Naive B cell (primary cell): Measurements from ENCODE around the gene TMIGD2. TPM values are rescaled to one million over a fixed set of nuclear protein-coding genes. Genes with fewer than 3 reads are reported as not detected.
A peak's percentile ranks its signal among the peaks of the same experiment; 100 is the strongest.

Source experiments
- ATAC-seq, 2 donors: fragments of 150-1000 bp; cut with Tn5 transposase; 2 replicates each; pipeline ENCODE4 v1.10.0; 2021; ENCODE audit warnings: low read depth in 2 of 2, mild to moderate bottlenecking in 2 of 2, moderate library complexity in 2 of 2
- DNase-seq: peaks from one replicate; pipeline ENCODE4 v3.0.0; 2022
- H3K27ac Mint-ChIP-seq, 6 donors: one replicate each; pipeline ENCODE4 v1.8.0; 2020 to 2022; ENCODE audit warnings: mild to moderate bottlenecking in 6 of 6, mixed read lengths in 6 of 6, moderate library complexity in 5 of 6, inconsistent platforms in 2 of 6
- H3K27me3 Mint-ChIP-seq, 3 donors: one replicate each; pipeline ENCODE4 v1.8.0; 2021 to 2022; ENCODE audit warnings: mixed read lengths in 3 of 3, mild to moderate bottlenecking in 1 of 3
- H3K36me3 Mint-ChIP-seq, 2 donors: one replicate each; pipeline ENCODE4 v1.8.0; 2020 to 2022; ENCODE audit warnings: mixed read lengths in 2 of 2, inconsistent platforms in 1 of 2, mild to moderate bottlenecking in 1 of 2
- H3K4me1 Mint-ChIP-seq, 3 donors: one replicate each; pipeline ENCODE4 v1.8.0; 2020 to 2022; ENCODE audit warnings: mixed read lengths in 3 of 3, inconsistent platforms in 1 of 3, mild to moderate bottlenecking in 1 of 3, moderate library complexity in 1 of 3
- H3K4me3 Mint-ChIP-seq, 8 donors: one replicate each; pipeline ENCODE4 v1.8.0; 2020 to 2022; ENCODE audit warnings: mild to moderate bottlenecking in 8 of 8, mixed read lengths in 8 of 8, moderate library complexity in 8 of 8, inconsistent platforms in 2 of 8
- H3K9me3 Mint-ChIP-seq, 7 donors: one replicate each; pipeline ENCODE4 v1.8.0; 2020 to 2022; ENCODE audit warnings: mixed read lengths in 7 of 7, mild to moderate bottlenecking in 5 of 7, inconsistent platforms in 2 of 7, moderate library complexity in 1 of 7
- polyA plus RNA-seq, 6 donors: library from polyadenylated mRNA; unstranded; fragments of 300-500 nt; fragmentation: Illumina TruSeq; gene quantifications; one replicate each; pipeline ENCODE4 v1.2.3, GENCODE V29; 2021; ENCODE audit warnings: low read depth in 6 of 6

Gene TMIGD2
- polyA plus RNA-seq, 6 donors from 2014 or later = not detected

GRCh38 chr19:4322942-4323665, 20.9 kb upstream of the TMIGD2 start:
- peaks cover 0 to 33% (median 0%) of the 10 kb centered on the region in 3 donors for H3K27me3 Mint-ChIP-seq
- ATAC-seq (no peak), DNase-seq (no peak)
- peak overlapping the region in 1 of 6 donors; percentile 37 for H3K27ac Mint-ChIP-seq
- no peak overlapping the region for H3K4me3 Mint-ChIP-seq
- peaks cover 6 to 21% (median 12%) of the 10 kb centered on the region in 7 donors for H3K9me3 Mint-ChIP-seq
- peaks cover 18 to 36% (median 26%) of the 10 kb centered on the region in 3 donors for H3K4me1 Mint-ChIP-seq
- H3K36me3 Mint-ChIP-seq = no peaks in the 10 kb centered on the region

- no peak for DNase-seq
- peaks cover 0 to 10% (median 0%) of the 10 kb centered on the region in 3 donors for H3K27me3 Mint-ChIP-seq
- peaks cover 6 to 21% (median 10%) of the 10 kb centered on the region in 7 donors for H3K9me3 Mint-ChIP-seq
- H3K4me3 Mint-ChIP-seq = no peak overlapping the region
- H3K36me3 Mint-ChIP-seq = no peaks in the 10 kb centered on the region
- no peak for ATAC-seq
- H3K4me1 Mint-ChIP-seq = peaks cover 0 to 14% (median 8%) of the 10 kb centered on the region in 3 donors
- H3K27ac Mint-ChIP-seq = peak overlapping the region in 3 of 6 donors; percentile 33 to 73 (median 49)
These were observed 18.2 kb upstream of the TMIGD2 start for GRCh38 chr19:4320419-4320818.

GRCh38 chr19:4319067-4319718, 17.0 kb upstream of the TMIGD2 start:
- Mint-ChIP-seq H3K4me1 (peaks cover 0 to 11% (median 8%) of the 10 kb centered on the region in 3 donors), H3K9me3 (peaks cover 6 to 19% (median 10%) of the 10 kb centered on the region in 7 donors), H3K27me3 (peaks cover 0 to 7% (median 0%) of the 10 kb centered on the region in 3 donors), H3K27ac (peak overlapping the region in 1 of 6 donors; percentile 54), H3K36me3 (no peaks in the 10 kb centered on the region), H3K4me3 (no peak overlapping the region)
- no peak for ATAC-seq
- DNase-seq = no peak

- peak overlapping the region in 2 of 6 donors; percentile 24 to 54 for H3K27ac Mint-ChIP-seq
- H3K36me3 Mint-ChIP-seq = no peaks in the 10 kb centered on the region
- peaks cover 6 to 19% (median 10%) of the 10 kb centered on the region in 7 donors for H3K9me3 Mint-ChIP-seq
- H3K4me1 Mint-ChIP-seq = peaks cover 0 to 11% (median 8%) of the 10 kb centered on the region in 3 donors
- ATAC-seq (no peak), DNase-seq (no peak)
- peaks cover 0 to 7% (median 0%) of the 10 kb centered on the region in 3 donors for H3K27me3 Mint-ChIP-seq
- H3K4me3 Mint-ChIP-seq = no peak overlapping the region
These were observed 16.3 kb upstream of the TMIGD2 start for GRCh38 chr19:4318460-4318859.

- Mint-ChIP-seq H3K9me3 (peaks cover 5 to 18% (median 9%) of the 10 kb centered on the region in 7 donors), H3K4me3 (no peak overlapping the region), H3K27ac (no peak overlapping the region), H3K36me3 (no peaks in the 10 kb centered on the region), H3K27me3 (peaks cover 0 to 7% (median 0%) of the 10 kb centered on the region in 3 donors), H3K4me1 (peaks cover 0 to 11% (median 8%) of the 10 kb centered on the region in 3 donors)
- ATAC-seq = no peak
- no peak for DNase-seq
These were observed 14.8 kb upstream of the TMIGD2 start for GRCh38 chr19:4316956-4317355.

GRCh38 chr19:4313847-4314490, 11.8 kb upstream of the TMIGD2 start:
- ATAC-seq = no peak
- H3K36me3 Mint-ChIP-seq = no peaks in the 10 kb centered on the region
- H3K4me1 Mint-ChIP-seq = peaks cover 0 to 2% (median 0%) of the 10 kb centered on the region in 3 donors
- peaks cover 0 to 4% (median 0%) of the 10 kb centered on the region in 7 donors for H3K9me3 Mint-ChIP-seq
- H3K27me3 Mint-ChIP-seq = no peaks in the 10 kb centered on the region
- no peak for DNase-seq
- H3K4me3 Mint-ChIP-seq = no peak overlapping the region
- H3K27ac Mint-ChIP-seq = no peak overlapping the region

GRCh38 chr19:4310247-4311121, 8.3 kb upstream of the TMIGD2 start:
- Mint-ChIP-seq H3K9me3 (no peaks in the 10 kb centered on the region), H3K36me3 (no peaks in the 10 kb centered on the region), H3K27ac (no peak overlapping the region), H3K4me1 (peaks cover 0 to 1% (median 0%) of the 10 kb centered on the region in 3 donors), H3K4me3 (no peak overlapping the region), H3K27me3 (peaks cover 0 to 2% (median 0%) of the 10 kb centered on the region in 3 donors)
- no peak for DNase-seq
- ATAC-seq = peak in 1 of 2 donors; percentile 27

GRCh38 chr19:4305659-4306058, 3.5 kb upstream of the TMIGD2 start:
- H3K27ac Mint-ChIP-seq = peak overlapping the region in 1 of 6 donors; percentile 42
- no peaks in the 10 kb centered on the region for H3K9me3 Mint-ChIP-seq
- no peak for DNase-seq
- H3K27me3 Mint-ChIP-seq = peaks cover 0 to 17% (median 8%) of the 10 kb centered on the region in 3 donors
- H3K36me3 Mint-ChIP-seq = no peaks in the 10 kb centered on the region
- ATAC-seq = no peak
- H3K4me3 Mint-ChIP-seq = peak overlapping the region in 7 of 8 donors; percentile 50 to 77 (median 66)
- H3K4me1 Mint-ChIP-seq = peaks cover 0 to 12% (median 12%) of the 10 kb centered on the region in 3 donors

GRCh38 chr19:4305257-4305612, 3.0 kb upstream of the TMIGD2 start:
- Mint-ChIP-seq H3K27ac (peak overlapping the region in 1 of 6 donors; percentile 42), H3K36me3 (no peaks in the 10 kb centered on the region), H3K27me3 (peaks cover 0 to 17% (median 13%) of the 10 kb centered on the region in 3 donors), H3K9me3 (no peaks in the 10 kb centered on the region), H3K4me1 (peaks cover 0 to 15% (median 12%) of the 10 kb centered on the region in 3 donors), H3K4me3 (peak overlapping the region in 6 of 8 donors; percentile 50 to 77 (median 68))
- ATAC-seq (no peak), DNase-seq (no peak)

GRCh38 chr19:4304538-4305256, 2.5 kb upstream of the TMIGD2 start, which contains the start of gene FSD1:
TSS of gene FSD1 (plus strand) at chr19:4304598. CDS start at chr19:4304747, 149 bp downstream.
- H3K9me3 Mint-ChIP-seq = no peaks in the 10 kb centered on the region
- peak within 1 kb of the TSS in 2 of 6 donors; percentile 33 to 51 for H3K27ac Mint-ChIP-seq
- peaks cover 0 to 17% (median 13%) of the 10 kb centered on the region in 3 donors for H3K27me3 Mint-ChIP-seq
- no peaks in the 10 kb centered on the region for H3K36me3 Mint-ChIP-seq
- peak within 1 kb of the TSS; percentile 24 to 77 (median 70) for H3K4me3 Mint-ChIP-seq
- ATAC-seq = peak; percentile 92 to 97
- peaks cover 0 to 15% (median 12%) of the 10 kb centered on the region in 3 donors for H3K4me1 Mint-ChIP-seq
- DNase-seq = peak; percentile 47

- Mint-ChIP-seq H3K36me3 (no peaks in the 10 kb centered on the region), H3K27me3 (peaks cover 0 to 17% (median 13%) of the 10 kb centered on the region in 3 donors), H3K4me1 (peaks cover 0 to 15% (median 12%) of the 10 kb centered on the region in 3 donors), H3K9me3 (no peaks in the 10 kb centered on the region), H3K4me3 (peak overlapping the region in 7 of 8 donors; percentile 24 to 76 (median 55)), H3K27ac (peak overlapping the region in 2 of 6 donors; percentile 33 to 51)
- DNase-seq = no peak
- no peak for ATAC-seq
These were observed 1.8 kb upstream of the TMIGD2 start for GRCh38 chr19:4303819-4304537.
